IMR-90 (cell line): ENCODE measurements around the gene DOK6. TPM values are rescaled to one million over a fixed set of nuclear protein-coding genes. Genes with fewer than 3 reads are reported as not detected.

Experiments used
- ATAC-seq: fragments of 200-7000 bp; cut with Tn5 transposase; 2 replicates; pipeline ENCODE4 v1.9.1; 2020; ENCODE audit warnings: low read depth, mild to moderate bottlenecking, moderate library complexity
- BruUV-seq: library from RNA; stranded (reverse); fragments of 400-500 nt; replicated peaks from 2 replicates; lab custom pipeline; 2021; lab: Mats Ljungman, UMichigan
- CTCF ChIA-PET: fragments of 300-600 bp; formaldehyde crosslinking; extraction: SDS; loops from one replicate; lab custom pipeline; 2021; ENCODE audit warnings: antibody characterized with exemption; lab: Yijun Ruan, JAX
- POLR2A ChIA-PET: fragments of 300-600 bp; sonication (Branson Sonifier 250); formaldehyde crosslinking; loops from one replicate; lab custom pipeline; 2022; ENCODE audit warnings: antibody characterized with exemption; ENCODE audit not compliant: unreplicated experiment; lab: Charles Lee
- DNase-seq: peaks from one replicate; pipeline ENCODE4 v3.0.0; 2013
- H2AFZ ChIP-seq: replicated peaks from 2 replicates; pipeline ENCODE3; 2013; ENCODE audit warnings: low read length, mild to moderate bottlenecking; ENCODE audit not compliant: poor library complexity
- H2AK5ac ChIP-seq: 2 replicates; pipeline ENCODE4 v1.6.1; 2013; ENCODE audit warnings: low read depth, low read length, inconsistent platforms
- H2AK9ac ChIP-seq: replicated peaks from 2 replicates; pipeline ENCODE3; 2013; ENCODE audit warnings: mild to moderate bottlenecking, low read depth, low read length, moderate library complexity; ENCODE audit not compliant: poor library complexity
- H2BK120ac ChIP-seq: 2 replicates; pipeline ENCODE4 v1.6.1; 2013; ENCODE audit warnings: low read depth, low read length, inconsistent platforms
- H2BK15ac ChIP-seq: 3 replicates; pipeline ENCODE4 v1.6.1; 2013; ENCODE audit warnings: low read depth, low read length, inconsistent platforms
- H2BK20ac ChIP-seq: 2 replicates; pipeline ENCODE4 v1.6.1; 2013; ENCODE audit warnings: low read depth, mild to moderate bottlenecking, inconsistent platforms, low read length, moderate library complexity
- H2BK5ac ChIP-seq: 2 replicates; pipeline ENCODE4 v1.6.1; 2013; ENCODE audit warnings: mild to moderate bottlenecking, low read depth, low read length, inconsistent platforms; ENCODE audit not compliant: poor library complexity, severe bottlenecking
- H3K14ac ChIP-seq: replicated peaks from 2 replicates; pipeline ENCODE4 v1.6.1; 2013; ENCODE audit warnings: low read depth, low read length, inconsistent platforms
- H3K18ac ChIP-seq: 2 replicates; pipeline ENCODE4 v1.6.1; 2013; ENCODE audit warnings: low read depth, low read length, control low read depth
- H3K23ac ChIP-seq: 2 replicates; pipeline ENCODE4 v1.6.1; 2013; ENCODE audit warnings: low read depth, low read length, inconsistent platforms
- H3K27ac ChIP-seq: 2 replicates; pipeline ENCODE4 v1.5.1; 2013; ENCODE audit warnings: mild to moderate bottlenecking, control low read depth, low read length; ENCODE audit not compliant: insufficient read depth
- H3K27me3 ChIP-seq: 2 replicates; pipeline ENCODE4 v1.6.1; 2013; ENCODE audit warnings: low read length; ENCODE audit not compliant: control insufficient read depth, insufficient read depth
- H3K36me3 ChIP-seq: 2 replicates; pipeline ENCODE4 v1.6.1; 2013; ENCODE audit warnings: low read length, mixed read lengths; ENCODE audit not compliant: control insufficient read depth, insufficient read depth
- H3K4ac ChIP-seq: 2 replicates; pipeline ENCODE4 v1.6.1; 2013; ENCODE audit warnings: low read depth, low read length, inconsistent platforms
- H3K4me1 ChIP-seq: 2 replicates; pipeline ENCODE4 v1.6.1; 2013; ENCODE audit warnings: low read length, mixed read lengths; ENCODE audit not compliant: control insufficient read depth, insufficient read depth
- H3K4me2 ChIP-seq: 2 replicates; pipeline ENCODE4 v1.6.1; 2013; ENCODE audit warnings: low read depth, mild to moderate bottlenecking, control low read depth, low read length, moderate library complexity
- H3K4me3 ChIP-seq: 2 replicates; pipeline ENCODE4 v1.5.1; 2013; ENCODE audit warnings: low read depth, mild to moderate bottlenecking, control low read depth, low read length, moderate library complexity; ENCODE audit not compliant: insufficient read depth
- H3K56ac ChIP-seq: 2 replicates; pipeline ENCODE4 v1.6.1; 2013; ENCODE audit warnings: low read length, inconsistent platforms; ENCODE audit not compliant: insufficient read depth; ENCODE audit errors: extremely low read depth
- H3K79me1 ChIP-seq, 2 experiments: 2 replicates each; pipeline ENCODE4 v1.6.1; 2013; ENCODE audit warnings: low read length in 2 of 2, inconsistent platforms in 1 of 2, low read depth in 1 of 2
- H3K9ac ChIP-seq: 2 replicates; pipeline ENCODE4 v1.6.1; 2013; ENCODE audit warnings: low read depth, low read length, control low read depth
- H3K9me1 ChIP-seq: 2 replicates; pipeline ENCODE4 v1.6.1; 2013; ENCODE audit warnings: low read length, inconsistent platforms; ENCODE audit not compliant: insufficient read depth
- H3K9me3 ChIP-seq: 2 replicates; pipeline ENCODE4 v1.6.1; 2013; ENCODE audit warnings: low read length; ENCODE audit not compliant: control insufficient read depth, insufficient read depth
- H4K20me1 ChIP-seq: 2 replicates; pipeline ENCODE4 v1.6.1; 2013; ENCODE audit warnings: low read length, inconsistent platforms; ENCODE audit not compliant: insufficient read depth
- H4K5ac ChIP-seq: 2 replicates; pipeline ENCODE4 v1.6.1; 2013; ENCODE audit warnings: mild to moderate bottlenecking, low read depth, low read length, control low read depth
- H4K8ac ChIP-seq, 2 experiments: 2 replicates each; pipeline ENCODE4 v1.6.1; 2013; ENCODE audit warnings: low read depth in 2 of 2, low read length in 2 of 2, control low read depth in 1 of 2, inconsistent platforms in 1 of 2
- H4K91ac ChIP-seq: 2 replicates; pipeline ENCODE4 v1.6.1; 2013; ENCODE audit warnings: low read depth, low read length, inconsistent platforms; ENCODE audit not compliant: insufficient read depth
- BHLHE40 ChIP-seq: fragments of 150-350 bp; IDR thresholded peaks from 2 replicates; pipeline ENCODE4 v1.6.1; 2016; ENCODE audit warnings: mild to moderate bottlenecking, low read depth, low read length
- CEBPB ChIP-seq: IDR thresholded peaks from 2 replicates; pipeline ENCODE4 v1.6.1; 2012; ENCODE audit warnings: low read depth, low read length, improper control_type of control experiment
- CHD1 ChIP-seq: IDR thresholded peaks from 2 replicates; pipeline ENCODE4 v1.6.1; 2012; ENCODE audit warnings: low read depth, low read length, improper control_type of control experiment
- CTCF ChIP-seq: conservative IDR thresholded peaks from 2 replicates; pipeline ENCODE4 v1.5.1; 2012; ENCODE audit warnings: mild to moderate bottlenecking, low read depth, low read length, improper control_type of control experiment
- ELK1 ChIP-seq: fragments of 150-350 bp; IDR thresholded peaks from 2 replicates; pipeline ENCODE4 v1.6.1; 2016; ENCODE audit warnings: low read depth, mild to moderate bottlenecking, low read length, moderate library complexity, borderline replicate concordance
- FOS ChIP-seq: fragments of 150-350 bp; IDR thresholded peaks from 2 replicates; pipeline ENCODE4 v1.6.1; 2016; ENCODE audit warnings: low read depth, low read length
- MAFK ChIP-seq: IDR thresholded peaks from 2 replicates; pipeline ENCODE4 v1.6.1; 2012; ENCODE audit warnings: low read depth, low read length, improper control_type of control experiment
- NFE2L2 ChIP-seq: fragments of 150-350 bp; IDR thresholded peaks from 2 replicates; pipeline ENCODE4 v1.6.1; 2016; ENCODE audit warnings: low read depth, mild to moderate bottlenecking, low read length
- POLR2A ChIP-seq: IDR thresholded peaks from 2 replicates; pipeline ENCODE4 v1.6.1; 2012; ENCODE audit warnings: mild to moderate bottlenecking, low read depth, low read length
- RAD21 ChIP-seq: IDR thresholded peaks from 2 replicates; pipeline ENCODE4 v1.6.1; 2012; ENCODE audit warnings: low read length, improper control_type of control experiment
- RFX5 ChIP-seq: IDR thresholded peaks from 2 replicates; pipeline ENCODE4 v1.8.0; 2012; ENCODE audit warnings: low read depth, mild to moderate bottlenecking, low read length, moderate library complexity
- USF2 ChIP-seq: fragments of 150-350 bp; IDR thresholded peaks from 2 replicates; pipeline ENCODE4 v1.6.1; 2017; ENCODE audit warnings: mild to moderate bottlenecking, antibody characterized with exemption, low read length, low read depth
- WGBS, 2 experiments: methylation state at CpG; one replicate each; pipeline versions ENCODE4 v1.1.5 to v1.1.7; 2013; ENCODE audit warnings: missing lambda C conversion rate in 2 of 2; ENCODE audit not compliant: insufficient read length in 1 of 2; ENCODE audit errors: extremely low coverage in 2 of 2; 5-methylcytosine and 5-hydroxymethylcytosine counted together
- dilution Hi-C: fragments of 300-500 bp; cut with HindIII; formaldehyde crosslinking; loops from one replicate; pipeline ENCODE4 v1.14.3; 2018; ENCODE audit warnings: low sequenced_read_pairs; ENCODE audit not compliant: unreplicated experiment
- in situ Hi-C: fragments of 300-500 bp; cut with MboI; formaldehyde crosslinking; loops from 3 replicates; pipeline ENCODE4 v1.14.3; 2019; ENCODE audit warnings: low sequenced_read_pairs, inconsistent platforms, mixed read lengths
- intact Hi-C: fragments of 100-400 bp; cut with micrococcal nuclease; formaldehyde crosslinking; loops from 2 replicates; pipeline ENCODE4 v1.10.0; 2022
- polyA plus RNA-seq, 3 experiments: library from polyadenylated mRNA; depleted of rRNA; stranded (reverse); fragments of >200 nt; gene quantifications; 2 replicates each; pipeline ENCODE4 v1.2.3, GENCODE V29; 2012; ENCODE audit warnings: low replicate concordance in 1 of 3
- total RNA-seq: library from RNA; depleted of rRNA; stranded (reverse); fragments of >200 nt; gene quantifications from 2 replicates; pipeline ENCODE4 v1.2.3, GENCODE V29; 2012

The DOK6 gene
- total and polyA plus RNA-seq, 2 of the 4 experiments (the other 2 are of a cell fraction) = 1.9 to 2.7 TPM

- TF ChIP-seq ELK1 = no peak
These were observed 438.8 kb downstream of the DOK6 start (continued) for GRCh38 chr18:69839497-69839896.

- Histone ChIP-seq H3K9ac (no peak overlapping the region), H3K27me3 (no peaks in the 10 kb centered on the region), H2BK20ac (peak overlapping the region; percentile 65), H2AK9ac (no peak overlapping the region), H2AFZ (no peak overlapping the region), H2AK5ac (peak overlapping the region; percentile 82), H3K27ac (peak overlapping the region; percentile 31; the same call in 1 of the 2 replicates), H3K4me2 (no peak overlapping the region), H3K9me3 (no peaks in the 10 kb centered on the region), H4K91ac (peak overlapping the region; percentile 81), H3K18ac (peak overlapping the region; percentile 74), H3K36me3 (no peaks in the 10 kb centered on the region), H3K9me1 (peaks cover 6% of the 10 kb centered on the region), H2BK15ac (peak overlapping the region; percentile 72; the same call in 2 of the 3 replicates), H3K79me1 (no peaks in the 10 kb centered on the region), H3K14ac (peak overlapping the region; percentile 33; the same call in 1 of the 2 replicates), H4K20me1 (no peaks in the 10 kb centered on the region), H3K4me3 (no peak overlapping the region), H4K8ac (peak overlapping the region in 1 of 2 experiments; percentile 31; a peak in 2 of 4 replicates), H3K4me1 (peaks cover 9% of the 10 kb centered on the region), H3K23ac (no peak overlapping the region), H2BK120ac (peak overlapping the region; percentile 69), H3K56ac (peak overlapping the region; percentile 12; the same call in 1 of the 2 replicates), H2BK5ac (peak overlapping the region; percentile 48), H3K4ac (peak overlapping the region; percentile 69), H4K5ac (peak overlapping the region; percentile 19)
- in situ Hi-C loops (no loop called here), dilution Hi-C loops (no loop called here), intact Hi-C loops (loop anchor here (1.0 to 10.0 kb wide), 4 partner anchors 23 to 235 kb away; no protein-coding TSS in a partner anchor)
- ChIA-PET CTCF (no interaction called here), POLR2A (no interaction called here)
- BruUV-seq = no TSS peak
- whole genome bisulfite sequencing, 2 experiments = no CpG with 5 or more reads among the region's 11 CpGs
- ATAC-seq = no peak
- DNase-seq = no peak
- no peak for TF ChIP-seq RAD21
- no peak for TF ChIP-seq CTCF
- TF ChIP-seq BHLHE40 = no peak
- TF ChIP-seq NFE2L2 = no peak
- TF ChIP-seq CHD1 = no peak
- no peak for TF ChIP-seq ELK1
- TF ChIP-seq USF2 = no peak
- TF ChIP-seq FOS = no peak
- no peak for TF ChIP-seq CEBPB
- no peak for TF ChIP-seq RFX5
- TF ChIP-seq MAFK = no peak
- TF ChIP-seq POLR2A = no peak
These were observed 439.3 kb downstream of the DOK6 start for GRCh38 chr18:69840001-69840400.
